DLD1 (cell line): ENCODE data around the gene TOP1.

Experiments used
- in situ Hi-C: cut with HindIII; loops from 2 replicates; pipeline ENCODE4 v1.10.0; 2017; ENCODE audit warnings: low sequenced_read_pairs

Gene TOP1

GRCh38 chr20:41054070-41054846 lies 25.6 kb downstream of the TOP1 start:
- in situ Hi-C loops: no loop called here

GRCh38 chr20:41054847-41055230 lies 26.2 kb downstream of the TOP1 start:
- in situ Hi-C loops: no loop called here

- in situ Hi-C loops: no loop called here
Observed at GRCh38 chr20:41055679-41056078, 27.1 kb downstream of the TOP1 start.

GRCh38 chr20:41057999-41058673 lies 29.5 kb downstream of the TOP1 start:
- in situ Hi-C loops: no loop called here

- in situ Hi-C loops: no loop called here
Observed at GRCh38 chr20:41058674-41059635, 30.3 kb downstream of the TOP1 start.

GRCh38 chr20:41061155-41061554 lies 32.5 kb downstream of the TOP1 start:
- in situ Hi-C loops: no loop called here

- in situ Hi-C loops: no loop called here
Observed at GRCh38 chr20:41063442-41063841, 34.8 kb downstream of the TOP1 start.

- in situ Hi-C loops: no loop called here
Observed at GRCh38 chr20:41064377-41064776, 35.8 kb downstream of the TOP1 start.

GRCh38 chr20:41065716-41066115 lies 37.1 kb downstream of the TOP1 start:
- in situ Hi-C loops: no loop called here

GRCh38 chr20:41068806-41069205 lies 40.2 kb downstream of the TOP1 start:
- in situ Hi-C loops: no loop called here

GRCh38 chr20:41072190-41072863 lies 43.7 kb downstream of the TOP1 start:
- in situ Hi-C loops: no loop called here

GRCh38 chr20:41072915-41073314 lies 44.3 kb downstream of the TOP1 start:
- in situ Hi-C loops: no loop called here

- in situ Hi-C loops: no loop called here
Observed at GRCh38 chr20:41074441-41074840, 45.8 kb downstream of the TOP1 start.

- in situ Hi-C loops: no loop called here
Observed at GRCh38 chr20:41076776-41077175, 48.2 kb downstream of the TOP1 start.

GRCh38 chr20:41078329-41078728 lies 49.7 kb downstream of the TOP1 start:
- in situ Hi-C loops: no loop called here

GRCh38 chr20:41079066-41079465 lies 50.4 kb downstream of the TOP1 start:
- in situ Hi-C loops: no loop called here

- in situ Hi-C loops: no loop called here
Observed at GRCh38 chr20:41080866-41081265, 52.2 kb downstream of the TOP1 start.

GRCh38 chr20:41081276-41081814 lies 52.7 kb downstream of the TOP1 start:
- in situ Hi-C loops: no loop called here

GRCh38 chr20:41082306-41082705 lies 53.7 kb downstream of the TOP1 start:
- in situ Hi-C loops: no loop called here

GRCh38 chr20:41085606-41086005 lies 57.0 kb downstream of the TOP1 start:
- in situ Hi-C loops: no loop called here
